Eye (tissue), 1 donor: ENCODE data around the gene FDXACB1.

Experiments used
- DNase-seq: peaks from one replicate; pipeline ENCODE4 v3.0.0-alpha.2; 2015

The FDXACB1 gene

GRCh38 chr11:111878849-111879636 lies at the start of gene FDXACB1, which contains the start of gene CFAP68:
Gene FDXACB1, minus strand, starts transcription at chr11:111879165. Its CDS starts 33 bp downstream, at chr11:111879132.
Gene CFAP68, plus strand, starts transcription at chr11:111879541. Its CDS starts 20 bp downstream, at chr11:111879561.
- peak; percentile 99 for DNase-seq

- DNase-seq, result peak; percentile 98
Measured at GRCh38 chr11:111926505-111927391, 47.8 kb upstream of the FDXACB1 start.

- DNase-seq, result no peak
Measured at GRCh38 chr11:111925953-111926352, 47.0 kb upstream of the FDXACB1 start.

- no peak for DNase-seq
Measured at GRCh38 chr11:111923951-111924350, 45.0 kb upstream of the FDXACB1 start.

- peak; percentile 30 for DNase-seq
Measured at GRCh38 chr11:111923351-111923788, 44.4 kb upstream of the FDXACB1 start.

- no peak for DNase-seq
Measured at GRCh38 chr11:111922803-111923202, 43.8 kb upstream of the FDXACB1 start.

GRCh38 chr11:111921541-111922230 lies 42.7 kb upstream of the FDXACB1 start:
- DNase-seq, result no peak

- DNase-seq, result no peak
Measured at GRCh38 chr11:111920908-111921307, 41.9 kb upstream of the FDXACB1 start.

GRCh38 chr11:111918390-111919256 lies 39.7 kb upstream of the FDXACB1 start, which contains the start of gene C11orf52:
Gene C11orf52, plus strand, starts transcription at chr11:111918913. Its CDS starts 60 bp downstream, at chr11:111918973.
- DNase-seq, result peak; percentile 65

- DNase-seq, result no peak
Measured at GRCh38 chr11:111917788-111918187, 38.8 kb upstream of the FDXACB1 start.

GRCh38 chr11:111917312-111917711 lies 38.3 kb upstream of the FDXACB1 start:
- no peak for DNase-seq

GRCh38 chr11:111916768-111917167 lies 37.8 kb upstream of the FDXACB1 start:
- DNase-seq, result no peak

- peak; percentile 48 for DNase-seq
Measured at GRCh38 chr11:111913997-111914396, 35.0 kb upstream of the FDXACB1 start.

GRCh38 chr11:111913031-111913861 lies 34.3 kb upstream of the FDXACB1 start:
- peak; percentile 48 for DNase-seq

GRCh38 chr11:111912535-111912934 lies 33.6 kb upstream of the FDXACB1 start, which contains the start of gene HSPB2:
Gene HSPB2, plus strand, starts transcription at chr11:111912734. Its CDS starts 96 bp downstream, at chr11:111912830.
- no peak for DNase-seq

- peak; percentile 79 for DNase-seq
Measured at GRCh38 chr11:111911563-111912401, 32.8 kb upstream of the FDXACB1 start, which contains the start of gene CRYAB. Gene CRYAB, minus strand, starts transcription at chr11:111911770. Its CDS starts 46 bp downstream, at chr11:111911724.

- DNase-seq, result no peak
Measured at GRCh38 chr11:111910676-111911562, 32.0 kb upstream of the FDXACB1 start.

GRCh38 chr11:111909378-111909777 lies 30.4 kb upstream of the FDXACB1 start:
- no peak for DNase-seq
